OCI-LY1 (cell line): ENCODE data around the gene AHCTF1.

Source experiments
- H2AFZ ChIP-seq: fragments of 200-600 bp; sonication (generic), shearing (Covaris generic); 2 replicates; pipeline ENCODE4 v1.6.0; 2014; ENCODE audit warnings: antibody characterized with exemption, mild to moderate bottlenecking, low read length
- H3F3A ChIP-seq: fragments of 200-600 bp; sonication (generic), shearing (Covaris generic); 2 replicates; pipeline ENCODE4 v1.6.0; 2014; ENCODE audit warnings: mild to moderate bottlenecking, antibody characterized with exemption, low read length, moderate library complexity; ENCODE audit not compliant: insufficient read depth
- H3K27ac ChIP-seq: fragments of 200-600 bp; sonication (generic); 2 replicates; pipeline ENCODE4 v1.5.1; 2014; ENCODE audit warnings: low read length, mixed run types, mild to moderate bottlenecking, low read depth; ENCODE audit not compliant: poor library complexity, severe bottlenecking
- H3K27me3 ChIP-seq: fragments of 200-600 bp; sonication (generic); 2 replicates; pipeline ENCODE4 v1.6.0; 2014; ENCODE audit warnings: antibody characterized with exemption, mild to moderate bottlenecking, low read length, moderate library complexity; ENCODE audit not compliant: insufficient read depth
- H3K36me3 ChIP-seq: fragments of 200-600 bp; sonication (generic); 2 replicates; pipeline ENCODE4 v1.6.1; 2014; ENCODE audit warnings: mild to moderate bottlenecking, antibody characterized with exemption, low read length, moderate library complexity, mixed read lengths; ENCODE audit not compliant: insufficient read depth
- H3K4me1 ChIP-seq: fragments of 200-600 bp; sonication (generic); 2 replicates; pipeline ENCODE4 v1.5.1; 2014; ENCODE audit warnings: mild to moderate bottlenecking, low read length, moderate library complexity; ENCODE audit not compliant: insufficient read depth, severe bottlenecking
- H3K4me2 ChIP-seq: fragments of 200-600 bp; sonication (generic), shearing (Covaris generic); 2 replicates; pipeline ENCODE4 v1.6.1; 2014; ENCODE audit warnings: low read length
- H3K4me3 ChIP-seq: fragments of 200-600 bp; sonication (generic); 2 replicates; pipeline ENCODE4 v1.5.1; 2014; ENCODE audit warnings: low read length, low read depth, mild to moderate bottlenecking, mixed read lengths; ENCODE audit not compliant: poor library complexity, severe bottlenecking
- H3K79me2 ChIP-seq: fragments of 200-600 bp; shearing (Covaris generic); 2 replicates; pipeline ENCODE4 v1.6.1; 2016; ENCODE audit warnings: mixed run types, low read length, mixed read lengths; ENCODE audit not compliant: insufficient read depth
- H3K9ac ChIP-seq: fragments of 200-600 bp; sonication (generic), shearing (Covaris generic); 2 replicates; pipeline ENCODE4 v1.6.1; 2014; ENCODE audit warnings: mild to moderate bottlenecking, low read length, mixed read lengths
- H3K9me2 ChIP-seq: fragments of 200-600 bp; sonication (generic), shearing (Covaris generic); 2 replicates; pipeline ENCODE4 v1.6.1; 2014; ENCODE audit warnings: low read depth, mild to moderate bottlenecking, low read length, mixed read lengths
- H3K9me3 ChIP-seq: fragments of 200-600 bp; shearing (Covaris generic); 2 replicates; pipeline ENCODE4 v1.6.1; 2014; ENCODE audit warnings: low read length, mixed read lengths
- H4K20me1 ChIP-seq: fragments of 200-600 bp; sonication (generic), shearing (Covaris generic); 2 replicates; pipeline ENCODE4 v1.6.0; 2016; ENCODE audit warnings: mild to moderate bottlenecking, low read length; ENCODE audit not compliant: insufficient read depth
- CTCF ChIP-seq: fragments of 200-600 bp; sonication (generic), shearing (Covaris generic); IDR thresholded peaks from 2 replicates; pipeline ENCODE4 v1.5.1; 2017; ENCODE audit warnings: mild to moderate bottlenecking, antibody characterized with exemption, low read length, moderate library complexity, mixed read lengths
- EZH2 ChIP-seq: fragments of 200-600 bp; sonication (generic), shearing (Covaris generic); IDR thresholded peaks from 2 replicates; pipeline ENCODE4 v1.8.0; 2017; ENCODE audit warnings: borderline replicate concordance, mixed run types, mild to moderate bottlenecking, antibody characterized with exemption, low read length, moderate library complexity, mixed read lengths

The AHCTF1 gene

GRCh38 chr1:246966502-246966901, 34.8 kb upstream of the AHCTF1 start:
- Histone ChIP-seq H4K20me1 (no peaks in the 10 kb centered on the region), H3K9me2 (no peaks in the 10 kb centered on the region), H3K9ac (no peak overlapping the region), H2AFZ (no peak overlapping the region), H3K4me2 (no peak overlapping the region), H3K4me1 (no peaks in the 10 kb centered on the region), H3K4me3 (no peak overlapping the region), H3K79me2 (no peaks in the 10 kb centered on the region), H3K36me3 (no peaks in the 10 kb centered on the region), H3K9me3 (peaks cover 2% of the 10 kb centered on the region; the same call in 1 of the 2 replicates), H3K27me3 (no peaks in the 10 kb centered on the region), H3K27ac (no peak overlapping the region), H3F3A (no peaks in the 10 kb centered on the region)
- no peak for TF ChIP-seq EZH2
- no peak for TF ChIP-seq CTCF

- peak overlapping the region; percentile 33; the same call in 1 of the 2 replicates for H3K4me2 ChIP-seq
These were observed 28.4 kb upstream of the AHCTF1 start for GRCh38 chr1:246959944-246960693.

GRCh38 chr1:246954126-246954525, 22.4 kb upstream of the AHCTF1 start:
- H3K36me3 ChIP-seq: no peaks in the 10 kb centered on the region
- H3K79me2 ChIP-seq: no peaks in the 10 kb centered on the region
- H2AFZ ChIP-seq: no peak overlapping the region
- H3K9me2 ChIP-seq: no peaks in the 10 kb centered on the region
- H3K27ac ChIP-seq: no peak overlapping the region
- H3K4me3 ChIP-seq: no peak overlapping the region
- no peak overlapping the region for H3K4me2 ChIP-seq
- no peak overlapping the region for H3K9ac ChIP-seq
- TF ChIP-seq EZH2 (no peak), CTCF (no peak)
- H3K4me1 ChIP-seq: no peaks in the 10 kb centered on the region
- no peaks in the 10 kb centered on the region for H3K27me3 ChIP-seq
- H3F3A ChIP-seq: no peaks in the 10 kb centered on the region
- no peaks in the 10 kb centered on the region for H3K9me3 ChIP-seq
- H4K20me1 ChIP-seq: no peaks in the 10 kb centered on the region

More at GRCh38 chr1:246959944-246960693, 28.4 kb upstream of the AHCTF1 start:
- Histone ChIP-seq H3K36me3 (no peaks in the 10 kb centered on the region), H3K4me1 (peaks cover 9% of the 10 kb centered on the region), H2AFZ (no peak overlapping the region), H3K9ac (no peak overlapping the region), H3K9me2 (no peaks in the 10 kb centered on the region), H3K27ac (peak overlapping the region; percentile 29), H3K27me3 (no peaks in the 10 kb centered on the region), H4K20me1 (no peaks in the 10 kb centered on the region), H3K9me3 (no peaks in the 10 kb centered on the region), H3K79me2 (no peaks in the 10 kb centered on the region), H3K4me3 (no peak overlapping the region), H3F3A (no peaks in the 10 kb centered on the region)
- TF ChIP-seq CTCF (0 out of 2 replicates have a peak, but pooled peaks have one; percentile 15), EZH2 (no peak)
